Osteoblast (primary cell): ENCODE results near the gene ARPC4. TPM values are rescaled to one million over a fixed set of nuclear protein-coding genes. Genes with fewer than 3 reads are reported as not detected.

Experiments
- DNase-seq: peaks from one replicate; pipeline ENCODE4 v3.0.0; 2011; ENCODE audit warnings: low spot score, mixed read lengths; ENCODE audit not compliant: insufficient read length; ENCODE audit errors: missing footprints
- H2AFZ ChIP-seq: 2 replicates; pipeline ENCODE4 v1.6.0; 2011; ENCODE audit warnings: mild to moderate bottlenecking, low read length
- H3K27ac ChIP-seq: 2 replicates; pipeline ENCODE4 v1.5.1; 2011; ENCODE audit warnings: mild to moderate bottlenecking, low read depth, low read length, moderate library complexity
- H3K27me3 ChIP-seq: 2 replicates; pipeline ENCODE4 v1.6.0; 2012; ENCODE audit warnings: mild to moderate bottlenecking, control low read depth, inconsistent platforms, low read length, moderate library complexity; ENCODE audit not compliant: insufficient read depth
- H3K36me3 ChIP-seq: 2 replicates; pipeline ENCODE4 v1.5.1; 2011; ENCODE audit warnings: mild to moderate bottlenecking, low read length, control low read depth, moderate library complexity; ENCODE audit not compliant: insufficient read depth
- H3K4me1 ChIP-seq: 2 replicates; pipeline ENCODE4 v1.5.1; 2011; ENCODE audit warnings: mild to moderate bottlenecking, low read length, control low read depth, moderate library complexity; ENCODE audit not compliant: insufficient read depth
- H3K4me2 ChIP-seq: 2 replicates; pipeline ENCODE4 v1.6.0; 2011; ENCODE audit warnings: mild to moderate bottlenecking, low read length; ENCODE audit not compliant: insufficient read depth
- H3K4me3 ChIP-seq: fragments of 200-600 bp; sonication (generic); 3 replicates; pipeline ENCODE4 v1.5.1; 2012; ENCODE audit warnings: mild to moderate bottlenecking, low read length, inconsistent platforms; ENCODE audit not compliant: insufficient read depth
- H3K79me2 ChIP-seq: 2 replicates; pipeline ENCODE4 v1.6.0; 2012; ENCODE audit warnings: mild to moderate bottlenecking, low read length, control low read depth, inconsistent platforms; ENCODE audit not compliant: insufficient read depth
- H3K9me3 ChIP-seq: 2 replicates; pipeline ENCODE4 v1.5.1; 2011; ENCODE audit warnings: low read depth, low read length, control low read depth
- H4K20me1 ChIP-seq: 2 replicates; pipeline ENCODE4 v1.6.0; 2012; ENCODE audit warnings: mild to moderate bottlenecking, low read length, control low read depth; ENCODE audit not compliant: insufficient read depth
- total RNA-seq: library from RNA; depleted of rRNA; stranded (reverse); fragments of >200 nt; gene quantifications from 2 replicates; pipeline ENCODE4 v1.2.3, GENCODE V29; 2012
- TF ChIP-seq, protein P1 (sequence below): IDR thresholded peaks from 2 replicates; pipeline ENCODE4 v1.5.1; 2011; ENCODE audit warnings: mild to moderate bottlenecking, low read depth, low read length, moderate library complexity; ENCODE audit errors: extremely low read depth

The ARPC4 gene
- total RNA-seq, 1 donor, result 222 TPM

DNA sequence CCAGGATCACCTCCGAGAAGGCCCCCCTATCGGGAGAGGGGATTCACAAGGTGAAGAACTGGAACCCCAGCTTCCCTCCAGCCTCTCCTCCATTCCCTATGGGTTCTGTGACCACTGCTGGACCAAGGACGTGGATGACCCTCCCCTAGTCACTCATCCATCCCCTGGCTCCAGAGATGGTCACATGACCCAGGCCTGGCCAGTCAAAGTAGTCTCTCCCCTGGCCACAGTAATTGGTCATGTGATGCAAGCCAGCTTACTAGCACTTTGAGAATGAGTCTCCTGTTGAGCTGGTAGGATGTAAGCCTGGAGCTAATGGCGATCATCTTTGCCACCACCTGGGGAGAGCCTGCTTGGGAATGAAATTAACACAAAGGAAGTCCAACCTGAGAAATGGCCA, 27.0 kb upstream of the ARPC4 start:
- H2AFZ ChIP-seq, result no peak overlapping the region
- TF ChIP-seq, protein P1, sequence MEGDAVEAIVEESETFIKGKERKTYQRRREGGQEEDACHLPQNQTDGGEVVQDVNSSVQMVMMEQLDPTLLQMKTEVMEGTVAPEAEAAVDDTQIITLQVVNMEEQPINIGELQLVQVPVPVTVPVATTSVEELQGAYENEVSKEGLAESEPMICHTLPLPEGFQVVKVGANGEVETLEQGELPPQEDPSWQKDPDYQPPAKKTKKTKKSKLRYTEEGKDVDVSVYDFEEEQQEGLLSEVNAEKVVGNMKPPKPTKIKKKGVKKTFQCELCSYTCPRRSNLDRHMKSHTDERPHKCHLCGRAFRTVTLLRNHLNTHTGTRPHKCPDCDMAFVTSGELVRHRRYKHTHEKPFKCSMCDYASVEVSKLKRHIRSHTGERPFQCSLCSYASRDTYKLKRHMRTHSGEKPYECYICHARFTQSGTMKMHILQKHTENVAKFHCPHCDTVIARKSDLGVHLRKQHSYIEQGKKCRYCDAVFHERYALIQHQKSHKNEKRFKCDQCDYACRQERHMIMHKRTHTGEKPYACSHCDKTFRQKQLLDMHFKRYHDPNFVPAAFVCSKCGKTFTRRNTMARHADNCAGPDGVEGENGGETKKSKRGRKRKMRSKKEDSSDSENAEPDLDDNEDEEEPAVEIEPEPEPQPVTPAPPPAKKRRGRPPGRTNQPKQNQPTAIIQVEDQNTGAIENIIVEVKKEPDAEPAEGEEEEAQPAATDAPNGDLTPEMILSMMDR, result no peak
- H3K27me3 ChIP-seq, result no peaks in the 10 kb centered on the region
- no peak overlapping the region for H3K4me2 ChIP-seq
- H3K4me3 ChIP-seq, result no peak overlapping the region
- peaks cover 22% of the 10 kb centered on the region for H3K36me3 ChIP-seq
- no peak overlapping the region for H3K27ac ChIP-seq
- H3K4me1 ChIP-seq, result peaks cover 23% of the 10 kb centered on the region
- peak; percentile 1 for DNase-seq
- H3K9me3 ChIP-seq, result no peaks in the 10 kb centered on the region
- H4K20me1 ChIP-seq, result no peaks in the 10 kb centered on the region
- peaks cover 21% of the 10 kb centered on the region for H3K79me2 ChIP-seq

DNA sequence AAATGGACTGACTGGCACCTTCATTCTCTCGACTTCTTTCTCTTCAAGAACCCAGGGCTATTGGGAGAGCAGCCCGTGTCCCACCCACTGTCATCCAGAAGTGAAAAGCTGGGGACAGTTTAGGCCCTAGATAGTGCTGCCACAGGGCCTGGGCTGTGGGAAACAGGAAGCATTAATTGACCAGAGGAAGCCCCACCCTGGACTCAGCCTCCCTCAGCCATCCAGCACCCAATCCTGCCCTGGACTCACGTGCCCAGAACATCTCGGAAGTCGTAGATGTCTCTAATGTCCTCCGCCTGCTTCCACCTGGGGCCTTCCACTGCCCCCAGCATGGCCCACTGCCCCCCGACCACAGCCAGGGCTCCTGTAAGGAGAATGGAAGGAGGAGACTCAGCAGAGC, 25.5 kb upstream of the ARPC4 start:
- no peak overlapping the region for H2AFZ ChIP-seq

DNA sequence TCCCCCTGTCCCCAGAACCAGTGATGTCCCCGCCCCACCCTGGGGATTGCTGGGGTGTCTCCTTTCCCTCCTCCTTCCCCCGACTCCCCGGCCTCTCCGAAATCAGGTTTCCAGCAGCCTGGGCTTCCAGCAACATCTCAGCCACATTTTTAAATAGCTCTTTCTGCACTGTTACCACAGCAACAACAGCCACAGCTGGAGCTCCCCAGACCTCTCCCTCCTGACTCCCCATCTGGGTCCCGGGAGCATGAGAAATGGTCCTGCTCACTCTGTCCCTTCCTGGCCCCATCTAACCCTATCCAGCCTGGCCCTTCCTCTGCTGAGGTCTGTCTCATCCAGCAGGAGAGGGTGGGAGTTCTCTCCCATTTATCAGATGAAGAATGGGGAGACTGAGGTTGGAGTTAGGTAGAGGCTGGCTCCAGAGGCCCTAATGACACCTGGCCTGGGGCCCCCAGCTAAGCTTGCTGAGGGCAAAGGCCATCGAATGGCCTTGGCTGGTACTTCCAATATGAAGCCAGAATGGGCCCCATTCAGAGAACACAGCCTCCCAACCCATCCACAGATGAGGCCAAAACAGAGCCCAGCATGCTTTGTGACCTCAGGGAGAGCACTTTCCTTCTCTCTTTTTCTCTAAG, 24.6 kb upstream of the ARPC4 start:
- H3K4me2 ChIP-seq, result peak overlapping the region; percentile 92
- H3K27ac ChIP-seq, result no peak overlapping the region
- peak; percentile 62 for DNase-seq
- H3K9me3 ChIP-seq, result no peaks in the 10 kb centered on the region
- H3K27me3 ChIP-seq, result no peaks in the 10 kb centered on the region
- H4K20me1 ChIP-seq, result no peaks in the 10 kb centered on the region
- H3K4me3 ChIP-seq, result no peak overlapping the region
- H2AFZ ChIP-seq, result no peak overlapping the region
- H3K79me2 ChIP-seq, result peaks cover 21% of the 10 kb centered on the region
- H3K36me3 ChIP-seq, result peaks cover 5% of the 10 kb centered on the region
- TF ChIP-seq, protein P1, result no peak
- H3K4me1 ChIP-seq, result peaks cover 23% of the 10 kb centered on the region

More for the DNA sequence above, 25.5 kb upstream of the ARPC4 start:
- Histone ChIP-seq H3K79me2 (peaks cover 21% of the 10 kb centered on the region), H3K4me3 (no peak overlapping the region), H3K36me3 (peaks cover 13% of the 10 kb centered on the region), H3K4me2 (no peak overlapping the region), H4K20me1 (no peaks in the 10 kb centered on the region), H3K4me1 (peaks cover 23% of the 10 kb centered on the region), H3K9me3 (no peaks in the 10 kb centered on the region), H3K27me3 (no peaks in the 10 kb centered on the region), H3K27ac (no peak overlapping the region)
- no peak for DNase-seq
- TF ChIP-seq, protein P1, result no peak

DNA sequence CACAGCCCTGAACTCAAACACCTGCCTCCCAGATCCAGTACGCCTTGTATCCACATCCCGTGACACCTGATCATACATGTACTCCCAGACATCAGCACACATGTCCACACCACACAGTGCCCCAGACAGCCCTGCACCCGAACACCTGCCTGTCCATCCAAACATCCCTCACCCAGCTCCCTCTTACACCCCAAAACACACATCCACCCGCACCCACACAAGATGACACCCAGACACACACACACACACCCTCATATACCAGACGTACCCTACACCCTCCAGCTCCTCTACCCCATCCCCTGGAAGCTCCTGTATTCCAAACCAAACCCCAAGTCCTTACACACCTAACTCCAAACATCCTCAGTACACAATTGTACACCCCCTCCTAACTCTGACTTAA, 23.9 kb upstream of the ARPC4 start:
- peak overlapping the region; percentile 38 for H2AFZ ChIP-seq
- peak overlapping the region; percentile 78 for H3K4me3 ChIP-seq
- H4K20me1 ChIP-seq, result no peaks in the 10 kb centered on the region
- H3K4me1 ChIP-seq, result peaks cover 23% of the 10 kb centered on the region
- H3K4me2 ChIP-seq, result peak overlapping the region; percentile 92
- TF ChIP-seq, protein P1, result no peak
- H3K36me3 ChIP-seq, result peaks cover 4% of the 10 kb centered on the region
- peaks cover 21% of the 10 kb centered on the region for H3K79me2 ChIP-seq
- DNase-seq, result peak; percentile 53
- H3K27ac ChIP-seq, result peak overlapping the region; percentile 52
- no peaks in the 10 kb centered on the region for H3K27me3 ChIP-seq
- H3K9me3 ChIP-seq, result no peaks in the 10 kb centered on the region
